ENCODE measurements around the gene KDM8.
A peak's percentile ranks its signal among the peaks of the same experiment; 100 is the strongest.
"Not testable (repeated sequence)": the region's sequence is repeated elsewhere in the genome, so short reads cannot be mapped to it uniquely, and the experiment has no call there.

The KDM8 gene

DNA sequence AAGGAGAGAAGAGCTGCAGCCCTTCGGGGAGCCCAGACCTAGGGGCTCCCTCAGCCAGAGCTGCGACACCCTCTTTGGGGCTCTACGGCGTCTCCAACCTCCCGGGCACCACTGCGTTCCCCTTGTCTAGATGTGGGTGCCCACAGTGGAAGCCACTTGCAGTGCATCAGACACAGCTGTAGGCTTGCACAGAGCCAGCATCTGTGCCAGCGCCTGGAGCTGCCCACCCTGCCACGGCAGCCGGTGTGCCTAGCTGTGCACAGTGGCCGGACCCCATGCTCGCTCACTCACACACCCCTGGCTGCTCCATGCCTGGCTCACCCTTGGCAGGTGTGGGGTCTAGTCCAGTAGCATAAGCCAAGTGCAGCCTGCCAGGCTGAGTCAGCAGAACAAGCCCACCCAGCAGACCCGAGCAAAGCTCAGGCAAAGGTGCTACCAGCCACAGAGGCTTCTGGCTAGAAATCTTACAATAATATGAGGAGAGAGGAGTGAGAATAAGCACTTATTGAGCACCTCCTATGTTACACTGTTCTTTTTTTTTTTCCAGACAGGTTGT, 12.9 kb upstream of the KDM8 start:
- DNase-seq, result no peak

DNA sequence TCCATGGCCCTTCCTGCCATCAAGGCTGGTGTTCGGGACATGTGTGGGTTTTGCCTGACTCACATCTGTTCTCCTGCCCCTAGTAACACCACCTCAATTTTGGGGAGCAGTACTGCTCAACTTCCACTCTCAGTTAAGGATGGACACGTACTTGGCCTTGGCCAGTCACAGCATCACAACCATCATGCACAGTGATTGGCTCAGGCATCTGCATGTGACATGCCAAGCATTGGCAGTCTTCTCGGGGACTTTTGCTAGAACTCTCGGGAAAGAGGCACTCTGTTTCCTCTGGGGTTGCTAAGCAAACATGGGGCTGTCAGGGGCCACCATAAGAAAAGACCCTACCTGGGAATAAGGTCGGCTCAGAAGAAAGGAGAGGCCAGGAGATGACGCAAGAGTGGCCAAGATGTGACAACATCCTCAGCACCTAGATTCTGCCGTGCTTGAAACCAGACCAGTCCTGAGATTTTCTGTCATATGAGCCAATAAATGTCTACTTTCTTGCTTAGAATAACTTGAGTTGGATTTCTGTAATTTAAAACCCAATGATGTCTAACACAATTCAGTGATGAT, 11.9 kb upstream of the KDM8 start:
- no peak for DNase-seq

DNA sequence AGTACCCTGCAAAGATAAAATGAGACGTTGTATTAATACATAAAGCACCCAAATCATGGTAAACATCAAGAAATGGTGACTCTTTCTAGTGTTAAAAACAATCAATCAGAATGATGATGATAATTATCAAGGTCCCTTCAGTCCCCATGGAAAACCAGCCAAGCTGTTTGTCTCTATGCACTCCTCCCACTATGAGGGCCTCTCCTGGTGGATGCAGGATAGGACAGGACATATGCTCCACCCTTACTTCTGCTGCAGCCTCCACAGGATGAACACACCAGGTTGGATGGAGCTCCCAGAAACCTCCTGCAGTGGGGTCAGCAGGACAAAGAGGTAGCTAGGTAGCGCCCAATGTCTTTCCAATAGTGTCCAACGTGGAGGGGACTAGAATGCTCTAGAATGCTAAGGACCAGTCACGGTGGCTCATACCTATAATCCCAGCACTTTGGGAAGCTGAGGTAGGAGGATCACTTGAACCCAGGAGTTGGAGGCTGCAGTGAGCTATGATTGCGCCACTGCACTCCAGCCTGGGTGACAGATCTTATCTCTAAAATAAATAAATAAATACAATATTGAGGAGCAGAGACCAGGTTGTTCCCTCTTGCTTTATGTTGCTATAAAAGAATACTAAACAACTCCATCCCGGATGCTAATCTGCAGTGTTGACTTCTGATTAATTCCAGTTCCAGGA, 9.9 kb upstream of the KDM8 start:
- DNase-seq, result no peak

DNA sequence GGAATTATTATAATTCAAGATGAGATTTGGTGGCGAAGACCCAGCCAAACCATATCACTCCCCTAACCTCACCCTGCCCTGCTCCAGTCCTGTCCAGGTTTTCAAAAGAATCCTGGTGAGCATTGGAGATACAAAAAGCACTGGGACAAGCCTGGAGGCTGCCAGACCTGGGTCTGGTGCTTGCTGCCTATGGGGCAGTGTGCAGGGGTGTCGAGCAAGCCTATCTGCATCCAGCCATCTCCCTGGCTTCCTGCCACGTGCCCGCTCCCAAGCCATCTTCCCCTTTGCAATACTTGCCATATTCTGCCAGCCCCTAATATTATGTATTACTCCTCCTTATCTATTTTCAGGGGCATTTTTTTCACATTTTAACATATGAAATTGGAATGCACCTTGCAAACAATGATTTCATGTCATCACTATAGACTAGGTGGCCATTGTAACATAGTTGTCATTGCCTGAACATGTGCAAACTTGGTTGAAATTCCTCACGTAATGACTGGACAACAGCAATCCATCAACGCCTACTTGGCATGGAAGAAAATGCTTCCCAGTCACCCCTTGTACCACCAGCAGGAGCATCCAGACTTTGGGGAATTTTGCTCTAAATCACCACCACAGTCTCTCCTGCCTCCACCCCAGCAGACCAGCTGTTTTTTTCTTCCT, 8.1 kb upstream of the KDM8 start:
- no peak for DNase-seq

DNA sequence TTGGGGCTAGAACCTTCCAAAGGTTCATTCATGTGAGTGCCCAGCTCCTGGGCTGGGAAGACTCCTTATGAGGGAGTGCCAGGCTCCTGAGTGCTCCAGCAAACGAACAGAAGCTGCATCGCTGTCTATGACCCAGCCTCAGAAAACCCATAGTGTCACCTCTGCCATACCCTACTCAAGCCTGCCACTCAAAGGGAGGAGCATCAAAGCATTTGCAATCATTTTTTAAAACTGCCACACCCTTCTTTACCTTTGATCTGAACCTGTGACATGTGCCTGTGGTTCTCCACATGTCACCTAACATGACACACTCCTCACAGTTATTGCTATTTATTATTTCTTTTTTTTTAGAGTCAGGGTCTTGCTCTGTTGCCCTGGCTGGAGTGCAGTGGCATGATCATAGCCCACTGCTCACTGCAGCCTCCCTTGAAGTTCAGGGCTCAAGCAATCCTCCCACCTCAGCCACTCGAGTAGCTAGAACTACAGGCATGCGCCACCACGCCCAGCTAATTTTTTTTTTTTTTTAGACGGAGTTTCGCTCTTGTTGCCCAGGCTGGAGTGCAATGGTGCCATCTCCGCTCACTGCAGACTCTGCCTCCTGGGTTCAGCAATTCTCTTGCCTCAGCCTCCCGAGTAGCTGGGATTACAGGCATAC, 7.3 kb upstream of the KDM8 start:
- DNase-seq, result no peak

DNA sequence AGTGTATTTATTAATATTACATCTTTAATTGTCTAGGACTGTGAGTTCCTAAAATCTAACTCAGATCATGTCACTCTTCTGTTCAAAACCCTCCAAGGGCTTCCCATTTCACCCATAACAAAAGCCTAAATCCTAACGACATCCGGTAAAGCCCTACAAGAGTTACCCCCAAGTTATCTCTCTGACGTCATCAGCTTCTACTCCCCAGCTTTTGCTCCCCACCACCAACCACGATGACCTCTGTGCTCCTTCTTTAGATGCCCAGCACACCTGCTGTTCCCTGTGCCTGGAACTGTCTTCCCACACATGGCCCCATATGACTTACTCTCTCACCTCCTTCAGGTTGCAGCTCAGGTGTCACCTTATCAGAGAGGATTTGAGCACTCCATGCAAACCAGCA, 6.3 kb upstream of the KDM8 start:
- no peak for DNase-seq

DNA sequence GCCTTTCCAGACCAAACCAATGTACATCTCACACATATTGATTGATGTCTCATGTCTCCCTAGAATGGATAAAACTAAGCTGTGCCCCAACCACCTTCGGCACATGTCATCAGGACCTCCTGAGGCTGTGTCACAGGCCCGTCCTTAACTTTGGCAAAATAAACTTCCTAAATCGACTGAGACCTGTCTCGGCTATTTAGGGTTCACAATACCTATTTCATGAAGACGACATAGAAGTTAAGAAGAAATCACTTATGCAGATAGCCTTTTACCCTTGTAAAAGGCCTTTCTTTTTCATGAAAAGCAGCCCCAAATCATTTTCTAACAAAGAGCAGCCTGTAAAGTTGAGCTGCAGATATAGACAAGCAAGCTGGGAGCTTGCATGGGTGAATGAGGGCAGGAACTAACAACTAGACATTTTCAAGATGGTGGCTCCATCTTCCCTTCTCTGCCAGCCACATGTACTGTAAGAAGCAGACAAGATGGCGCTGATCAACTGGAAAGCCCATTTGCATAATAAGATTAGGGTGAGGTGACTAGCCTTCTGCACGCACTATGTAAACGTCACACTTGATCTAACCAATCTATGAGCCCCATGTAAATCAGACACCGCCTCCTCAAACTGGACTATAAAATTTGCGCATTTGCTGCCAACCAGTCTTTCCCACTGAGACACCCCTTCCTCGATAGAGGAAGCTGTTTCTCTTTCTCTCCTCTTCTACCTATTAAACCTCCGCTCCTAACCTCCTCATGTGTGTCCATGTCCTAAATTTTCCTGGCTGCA, 4.7 kb upstream of the KDM8 start:
- no peak for DNase-seq

DNA sequence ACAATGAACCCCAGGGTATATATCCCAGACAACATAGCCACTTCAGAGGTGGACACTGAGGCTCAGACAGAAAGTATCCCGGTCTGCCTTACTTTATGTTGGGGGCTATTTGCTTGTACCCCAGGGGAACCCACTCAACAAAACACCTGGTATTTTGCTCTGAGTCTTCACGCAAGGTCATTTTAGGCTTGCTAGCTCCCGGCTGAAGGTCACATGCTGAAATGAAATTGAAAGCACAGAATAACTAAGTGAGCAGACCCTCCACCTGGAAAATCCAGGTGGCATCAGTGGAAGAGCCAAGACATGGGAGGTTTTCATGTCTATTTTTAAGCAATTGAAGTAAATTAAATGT, 4.1 kb upstream of the KDM8 start:
- DNase-seq, result no peak

DNA sequence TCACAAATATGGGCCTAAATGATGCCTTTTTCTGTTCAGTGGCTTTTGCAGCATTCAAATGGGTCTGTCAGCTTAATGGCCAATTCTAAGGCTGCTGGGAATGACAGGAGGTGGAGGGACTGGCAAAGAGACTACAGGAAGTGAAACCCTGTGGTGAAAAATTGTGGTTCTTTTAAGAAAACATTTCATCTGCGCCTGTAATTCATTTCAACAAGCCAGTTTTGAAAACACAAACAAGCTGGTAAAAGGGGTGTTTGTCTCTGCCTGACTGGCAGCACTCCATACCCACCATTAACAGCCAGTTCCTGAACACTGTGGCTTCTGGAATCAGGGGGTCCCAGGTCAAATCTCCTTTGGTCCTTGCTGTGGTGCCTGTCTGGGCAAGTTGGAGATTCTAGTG, 3.6 kb upstream of the KDM8 start:
- DNase-seq, result no peak

DNA sequence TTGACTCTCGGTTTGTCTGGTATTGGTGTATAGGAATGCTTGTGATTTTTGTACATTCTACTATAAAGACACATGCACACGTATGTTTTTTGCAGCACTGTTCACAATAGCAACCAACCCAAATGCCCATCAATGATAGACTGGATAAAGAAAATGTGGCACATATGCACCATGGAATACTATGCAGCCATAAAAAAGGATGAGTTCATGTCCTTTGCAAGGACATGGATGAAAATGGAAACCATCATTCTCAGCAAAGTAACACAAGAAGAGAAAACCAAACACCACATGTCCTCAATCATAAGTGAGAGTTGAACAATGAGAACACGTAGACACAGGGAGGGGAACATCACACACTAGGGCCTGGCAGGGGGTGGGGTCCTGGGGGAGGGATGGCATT, 2.4 kb upstream of the KDM8 start:
- not testable (repeated sequence) for DNase-seq

DNA sequence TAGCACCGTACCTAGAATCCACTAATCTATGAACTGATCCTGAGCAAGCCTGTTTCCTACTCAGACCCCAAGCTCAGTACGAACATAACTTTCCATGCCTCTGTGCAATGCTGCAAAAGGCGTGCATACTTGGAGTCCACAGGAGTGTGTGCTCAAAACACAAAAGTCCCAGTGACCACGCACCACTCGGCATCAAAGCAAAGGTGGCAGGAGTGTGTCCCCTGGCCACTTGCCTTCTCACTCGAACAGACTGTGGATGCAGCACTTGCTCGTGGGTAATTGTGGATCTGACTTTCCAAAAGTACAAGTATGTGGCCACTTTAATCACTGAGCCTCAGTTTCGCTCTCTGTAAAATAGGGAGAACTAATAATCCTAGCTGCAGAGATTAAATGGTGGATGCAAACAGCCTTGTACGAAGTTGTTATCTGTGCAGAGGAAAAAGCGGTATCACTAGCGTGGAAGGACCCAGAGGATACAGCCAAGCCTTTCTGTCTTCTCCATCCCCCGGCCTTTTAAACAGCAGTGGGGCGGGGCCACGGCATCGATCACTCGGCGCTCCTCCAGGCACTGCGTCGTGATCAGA, 311 bp upstream of the KDM8 start:
- DNase-seq, result peak in 13 of 56 donors; percentile 40 to 96 (median 92)

DNA sequence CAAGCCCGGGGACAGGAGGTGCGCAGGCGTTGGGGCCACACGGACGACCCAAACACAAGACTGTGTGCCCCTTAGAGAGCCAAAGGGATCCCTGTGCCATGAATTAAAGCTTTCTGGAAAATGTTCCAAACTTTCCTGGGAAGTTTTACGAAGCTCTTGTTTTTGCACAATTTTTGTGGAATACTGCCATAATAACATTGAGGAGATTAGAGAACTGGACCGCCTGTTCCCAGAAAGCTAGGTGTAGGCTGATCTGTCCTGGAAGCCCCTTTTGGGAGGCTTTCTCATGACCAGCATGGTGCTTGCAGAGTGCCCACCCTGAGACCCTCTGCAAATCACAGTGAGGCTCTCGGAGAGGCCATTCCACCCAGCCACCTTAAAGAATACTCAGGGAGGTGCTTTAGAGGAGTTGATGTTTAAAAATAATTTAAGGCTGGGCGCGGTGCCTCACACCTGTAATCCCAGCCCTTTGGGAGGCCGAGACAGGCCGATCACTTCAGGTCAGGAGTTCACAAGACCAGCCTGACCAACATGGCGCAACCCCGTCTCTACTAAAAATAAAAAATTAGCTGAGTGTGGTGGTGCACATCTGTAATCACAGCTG, 1.1 kb downstream of the KDM8 start:
- DNase-seq, result no peak

DNA sequence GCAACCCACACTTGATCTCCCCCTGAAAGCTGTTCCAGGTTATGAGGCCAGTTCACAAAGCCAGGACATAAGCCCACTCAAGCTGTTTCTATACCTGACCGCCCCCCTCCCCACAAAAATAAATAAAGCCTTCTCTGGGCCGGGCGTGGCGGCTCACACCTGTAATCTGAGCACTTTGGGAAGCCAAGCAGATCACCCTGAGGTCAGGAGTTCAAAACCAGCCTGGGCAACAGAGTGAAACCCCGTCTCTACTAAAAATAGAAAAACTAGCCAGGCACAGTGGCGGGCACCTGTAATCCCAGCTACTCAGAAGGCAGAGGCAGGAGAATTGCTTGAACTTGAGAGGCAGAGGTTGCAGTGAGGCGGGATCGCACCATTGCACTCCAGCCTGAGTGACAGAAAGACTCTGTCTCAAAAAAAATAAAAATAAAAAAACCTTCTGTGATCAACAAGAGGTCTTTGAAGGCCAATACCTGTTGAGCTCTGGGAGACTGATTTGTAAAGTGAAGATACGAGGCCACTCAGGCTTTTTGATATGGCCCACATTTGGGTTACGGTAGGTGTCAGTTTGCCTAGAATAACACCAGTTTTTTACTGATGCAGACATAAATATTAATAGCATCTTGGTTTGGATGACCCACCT, 2.2 kb downstream of the KDM8 start:
- DNase-seq, result no peak

DNA sequence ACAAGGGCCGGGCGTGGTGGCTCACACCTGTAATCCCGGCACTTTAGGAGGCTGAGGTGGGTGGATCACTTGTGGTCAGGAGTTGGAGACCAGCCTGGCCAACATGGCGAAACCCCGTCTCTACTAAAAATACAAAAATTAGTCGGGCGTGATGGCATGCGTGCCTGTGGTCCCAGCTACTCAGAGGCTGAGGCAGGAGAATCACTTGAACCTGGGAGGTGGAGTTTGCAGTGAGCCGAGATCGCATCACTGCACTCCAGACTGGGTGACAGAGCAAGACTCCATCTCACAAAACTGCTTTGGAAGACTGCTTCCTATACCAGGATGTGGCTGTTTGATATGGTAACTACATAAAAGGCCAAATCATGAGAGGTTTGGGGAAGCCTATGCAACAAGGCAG, 3.8 kb downstream of the KDM8 start:
- not testable (repeated sequence) for DNase-seq

DNA sequence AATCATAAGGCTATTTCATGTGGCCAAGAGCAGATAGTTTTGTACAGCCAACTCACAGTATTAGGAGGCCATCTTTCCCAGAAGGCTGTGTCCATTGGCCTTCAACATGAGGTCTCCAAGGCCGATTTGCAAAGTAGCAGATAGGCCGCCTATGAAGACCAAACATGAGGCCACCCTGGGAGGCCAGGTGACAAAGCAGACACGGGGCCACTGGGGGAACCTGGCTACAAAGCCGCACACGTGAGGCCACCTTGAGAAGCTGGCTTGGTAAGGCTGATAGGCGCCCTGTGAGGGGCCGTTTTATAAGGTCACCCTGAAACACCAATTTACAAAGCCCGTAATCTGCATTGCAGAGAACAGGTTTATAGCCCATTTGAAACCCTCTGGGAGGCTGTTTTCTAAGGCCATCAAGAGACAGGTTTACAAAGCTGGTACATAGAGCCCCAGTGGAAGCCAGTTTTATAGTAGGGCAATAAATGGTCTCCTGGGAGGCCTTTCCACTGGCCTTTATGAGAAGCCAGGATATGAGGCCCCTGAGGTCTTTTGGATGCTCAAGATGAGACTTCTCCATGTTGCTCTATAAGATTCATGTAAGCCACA, 4.9 kb downstream of the KDM8 start:
- DNase-seq, result no peak

DNA sequence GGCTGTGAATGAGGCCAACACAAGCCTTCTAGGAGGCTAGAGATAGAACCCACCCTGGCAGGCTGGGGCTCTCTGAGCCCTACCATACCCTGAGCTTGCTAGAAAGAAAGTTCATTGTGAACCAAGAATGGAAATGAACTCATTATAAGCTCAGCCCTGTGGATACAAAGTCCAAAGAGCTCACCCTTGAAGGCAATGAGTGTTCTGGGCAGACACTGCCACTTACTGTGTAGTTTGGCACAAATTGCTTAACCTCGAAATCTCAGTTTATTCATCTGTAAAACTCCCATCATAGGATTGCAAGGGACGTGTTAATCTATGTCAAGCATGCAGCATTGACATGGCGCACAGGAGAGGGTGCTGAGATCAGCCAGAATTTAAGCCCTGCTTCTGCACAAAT, 5.5 kb downstream of the KDM8 start:
- no peak for DNase-seq

DNA sequence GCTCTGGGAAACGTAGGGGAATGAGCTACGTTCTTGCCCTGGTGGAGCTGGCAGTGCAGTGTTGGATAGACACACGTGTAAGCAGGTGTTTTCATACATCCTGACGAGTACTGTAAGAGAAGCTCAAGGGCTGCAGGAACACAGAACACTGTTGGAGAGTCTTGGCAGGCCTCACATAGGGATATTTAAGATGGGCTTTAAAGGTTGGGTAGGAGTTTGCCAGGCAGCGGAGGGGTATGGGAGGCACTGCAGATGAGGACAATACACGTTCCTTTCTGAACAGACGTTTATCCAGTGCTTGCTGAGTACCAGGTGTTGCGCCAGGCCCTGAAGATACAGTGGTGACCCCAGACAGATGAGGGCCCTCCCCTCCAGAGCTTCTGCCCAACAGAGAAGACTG, 6.3 kb downstream of the KDM8 start:
- no peak for DNase-seq

DNA sequence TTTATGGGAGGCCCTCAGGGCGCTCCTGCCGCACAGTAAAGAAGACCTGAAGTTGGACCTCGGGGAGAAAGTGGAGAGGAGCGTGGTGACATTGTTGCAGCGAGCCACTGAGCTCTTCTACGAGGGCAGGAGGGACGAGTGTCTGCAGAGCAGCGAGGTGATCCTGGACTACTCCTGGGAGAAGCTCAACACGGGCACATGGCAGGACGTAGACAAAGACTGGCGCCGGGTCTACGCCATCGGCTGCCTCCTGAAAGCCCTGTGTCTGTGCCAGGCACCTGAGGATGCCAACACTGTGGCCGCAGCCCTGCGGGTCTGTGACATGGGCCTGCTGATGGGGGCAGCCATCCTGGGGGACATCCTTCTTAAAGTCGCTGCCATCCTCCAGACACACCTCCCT, 6.8 kb downstream of the KDM8 start:
- DNase-seq, result no peak

DNA sequence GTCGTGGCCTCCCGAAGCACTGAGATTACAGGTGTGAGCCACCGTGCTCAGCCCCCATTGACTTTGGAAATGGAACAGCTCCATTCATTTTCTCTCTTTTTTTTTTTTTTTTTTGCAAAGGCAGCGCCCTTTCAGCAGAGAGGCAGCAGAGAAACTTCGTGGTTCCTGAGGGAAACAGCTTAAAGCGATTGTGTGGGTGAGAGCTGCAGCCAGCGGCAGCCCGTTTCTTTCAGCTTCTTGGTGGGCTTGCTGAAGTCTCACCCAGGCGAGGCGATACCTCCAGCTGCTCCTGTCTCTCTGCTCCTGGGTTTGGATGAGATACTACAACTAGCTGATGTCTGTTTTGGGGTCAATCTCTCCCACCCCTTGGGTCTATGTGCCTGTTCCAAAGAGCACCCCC, 7.7 kb downstream of the KDM8 start:
- DNase-seq, result no peak
